Immature natural killer cell (primary cell): Measurements from ENCODE around the gene STRIP2. TPM values are rescaled to one million over a fixed set of nuclear protein-coding genes. Genes with fewer than 3 reads are reported as not detected.

Source experiments
- DNase-seq, 3 donors: peaks; one replicate each; pipeline ENCODE4 v3.0.0; 2022; ENCODE audit warnings: mixed read lengths in 1 of 3
- H3K27ac Mint-ChIP-seq, 6 donors: one replicate each; pipeline ENCODE4 v1.8.0; 2020; ENCODE audit warnings: mixed read lengths in 6 of 6, mild to moderate bottlenecking in 5 of 6, inconsistent platforms in 4 of 6, moderate library complexity in 3 of 6
- H3K27me3 Mint-ChIP-seq, 3 donors: one replicate each; pipeline ENCODE4 v1.8.0; 2020 to 2021; ENCODE audit warnings: low read depth in 3 of 3, mild to moderate bottlenecking in 3 of 3, mixed read lengths in 3 of 3, moderate library complexity in 3 of 3, inconsistent platforms in 1 of 3
- H3K36me3 Mint-ChIP-seq, 3 donors: one replicate each; pipeline ENCODE4 v1.8.0; 2020; ENCODE audit warnings: mixed read lengths in 3 of 3, inconsistent platforms in 2 of 3, mild to moderate bottlenecking in 2 of 3
- H3K4me1 Mint-ChIP-seq, 2 donors: one replicate each; pipeline ENCODE4 v1.8.0; 2020; ENCODE audit warnings: inconsistent platforms in 2 of 2, mild to moderate bottlenecking in 2 of 2, mixed read lengths in 2 of 2, moderate library complexity in 1 of 2
- H3K4me3 Mint-ChIP-seq, 5 donors: one replicate each; pipeline ENCODE4 v1.8.0; 2020; ENCODE audit warnings: mild to moderate bottlenecking in 5 of 5, mixed read lengths in 5 of 5, inconsistent platforms in 3 of 5, moderate library complexity in 3 of 5
- H3K9me3 Mint-ChIP-seq, 6 donors: one replicate each; pipeline ENCODE4 v1.8.0; 2020; ENCODE audit warnings: mild to moderate bottlenecking in 6 of 6, mixed read lengths in 6 of 6, inconsistent platforms in 4 of 6, moderate library complexity in 3 of 6
- polyA plus RNA-seq, 3 donors: library from polyadenylated mRNA; unstranded; fragments of 300-500 nt; fragmentation: Illumina TruSeq; gene quantifications; one replicate each; pipeline ENCODE4 v1.2.3, GENCODE V29; 2021

The STRIP2 gene
- polyA plus RNA-seq, 3 donors from 2014 or later = 0.25 TPM; not detected in 2

DNA sequence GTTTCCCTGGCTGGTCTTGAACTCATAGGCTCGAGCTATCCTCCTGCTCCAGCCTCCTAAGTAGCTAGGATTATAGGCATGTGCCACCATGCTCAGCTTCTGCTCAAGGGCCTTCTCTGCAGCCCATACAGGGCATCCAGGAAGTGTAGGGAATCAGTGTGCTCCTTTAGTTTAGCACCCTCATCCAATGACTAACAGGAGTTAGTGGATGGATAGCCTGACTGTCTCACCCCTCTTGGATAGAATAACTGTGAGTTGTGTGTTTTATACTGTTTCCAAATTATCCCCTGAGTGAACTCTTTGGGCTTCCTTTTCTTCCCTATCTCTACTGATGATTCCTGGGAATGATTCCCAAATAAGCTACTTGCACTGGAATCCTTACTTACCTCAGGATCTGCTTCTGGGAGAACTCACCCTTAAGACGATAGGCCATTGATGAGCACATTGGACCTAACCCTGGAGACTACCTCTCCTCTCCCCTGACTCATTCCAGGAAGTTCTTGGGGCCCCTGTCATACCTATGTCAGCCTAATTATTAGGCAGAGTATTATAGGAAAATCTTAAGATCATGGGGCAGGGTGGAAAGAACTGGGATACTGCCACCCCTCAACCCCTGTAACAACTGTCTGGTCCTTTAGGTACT lies 18.5 kb downstream of the STRIP2 start:
- no peak overlapping the region for H3K27ac Mint-ChIP-seq
- H3K36me3 Mint-ChIP-seq = peaks cover 8 to 16% (median 13%) of the 10 kb centered on the region in 3 donors
- DNase-seq = no peak
- H3K4me3 Mint-ChIP-seq = no peak overlapping the region
- H3K27me3 Mint-ChIP-seq = peaks cover 0 to 1% (median 0%) of the 10 kb centered on the region in 3 donors
- H3K4me1 Mint-ChIP-seq = no peaks in the 10 kb centered on the region
- H3K9me3 Mint-ChIP-seq = peaks cover 0 to 6% (median 4%) of the 10 kb centered on the region in 6 donors

- H3K4me3 Mint-ChIP-seq = no peak overlapping the region
- H3K4me1 Mint-ChIP-seq = no peaks in the 10 kb centered on the region
- peaks cover 0 to 1% (median 0%) of the 10 kb centered on the region in 3 donors for H3K27me3 Mint-ChIP-seq
- H3K36me3 Mint-ChIP-seq = peaks cover 6 to 12% (median 10%) of the 10 kb centered on the region in 3 donors
- no peak overlapping the region for H3K27ac Mint-ChIP-seq
- DNase-seq = no peak
- peaks cover 0 to 6% (median 3%) of the 10 kb centered on the region in 6 donors for H3K9me3 Mint-ChIP-seq
Measured at GRCh38 chr7:129453510-129454248, 19.4 kb downstream of the STRIP2 start.

- Mint-ChIP-seq H3K4me3 (no peak overlapping the region), H3K27ac (no peak overlapping the region), H3K4me1 (no peaks in the 10 kb centered on the region)
Measured at GRCh38 chr7:129454249-129454551, 20.0 kb downstream of the STRIP2 start.

GRCh38 chr7:129456421-129456820 lies 22.2 kb downstream of the STRIP2 start:
- peaks cover 0 to 2% (median 1%) of the 10 kb centered on the region in 3 donors for H3K27me3 Mint-ChIP-seq
- no peaks in the 10 kb centered on the region for H3K9me3 Mint-ChIP-seq
- no peaks in the 10 kb centered on the region for H3K36me3 Mint-ChIP-seq
- no peak overlapping the region for H3K27ac Mint-ChIP-seq
- H3K4me3 Mint-ChIP-seq = no peak overlapping the region
- H3K4me1 Mint-ChIP-seq = no peaks in the 10 kb centered on the region
- no peak for DNase-seq

More at GRCh38 chr7:129454249-129454551, 20.0 kb downstream of the STRIP2 start:
- H3K27me3 Mint-ChIP-seq = peaks cover 0 to 2% (median 1%) of the 10 kb centered on the region in 3 donors
- peaks cover under 1 to 7% (median 5%) of the 10 kb centered on the region in 3 donors for H3K36me3 Mint-ChIP-seq
- peaks cover 0 to 1% (median 0%) of the 10 kb centered on the region in 6 donors for H3K9me3 Mint-ChIP-seq
- DNase-seq = no peak

- no peak overlapping the region for H3K4me3 Mint-ChIP-seq
- H3K27ac Mint-ChIP-seq = no peak overlapping the region
- H3K36me3 Mint-ChIP-seq = no peaks in the 10 kb centered on the region
- no peaks in the 10 kb centered on the region for H3K4me1 Mint-ChIP-seq
- no peaks in the 10 kb centered on the region for H3K9me3 Mint-ChIP-seq
- DNase-seq = no peak
- H3K27me3 Mint-ChIP-seq = peaks cover 0 to 2% (median 1%) of the 10 kb centered on the region in 3 donors
Measured at GRCh38 chr7:129457101-129457500, 22.9 kb downstream of the STRIP2 start.

- Mint-ChIP-seq H3K27ac (no peak overlapping the region), H3K4me1 (no peaks in the 10 kb centered on the region), H3K9me3 (no peaks in the 10 kb centered on the region), H3K36me3 (no peaks in the 10 kb centered on the region), H3K27me3 (peaks cover 0 to 2% (median 1%) of the 10 kb centered on the region in 3 donors), H3K4me3 (no peak overlapping the region)
- DNase-seq = no peak
Measured at GRCh38 chr7:129458171-129458570, 23.9 kb downstream of the STRIP2 start.

DNA sequence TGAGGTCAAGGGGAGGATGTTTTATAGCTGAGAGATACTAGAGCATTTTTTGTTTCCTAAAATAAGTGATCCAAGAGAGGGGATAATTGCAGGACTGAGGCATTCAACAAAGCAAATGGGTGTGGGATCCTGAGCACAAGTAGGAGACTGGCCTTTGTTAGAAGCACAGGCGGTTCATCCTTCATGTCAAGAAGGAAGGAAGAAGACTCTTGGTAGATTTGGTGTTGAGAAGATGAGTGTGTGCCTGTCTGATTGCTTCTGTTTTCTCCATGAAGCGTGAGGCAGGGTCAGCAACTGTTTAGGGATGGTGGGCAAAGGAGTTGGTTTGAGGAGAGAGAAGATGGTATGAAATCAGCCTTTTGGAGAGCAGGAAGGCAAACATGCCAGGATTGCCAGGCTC lies 27.6 kb downstream of the STRIP2 start:
- Mint-ChIP-seq H3K27me3 (peaks cover 0 to 2% (median 0%) of the 10 kb centered on the region in 3 donors), H3K36me3 (no peaks in the 10 kb centered on the region), H3K27ac (no peak overlapping the region), H3K4me3 (no peak overlapping the region), H3K9me3 (no peaks in the 10 kb centered on the region), H3K4me1 (no peaks in the 10 kb centered on the region)
- DNase-seq = no peak

- no peak for DNase-seq
- Mint-ChIP-seq H3K27me3 (peaks cover 0 to 2% (median 0%) of the 10 kb centered on the region in 3 donors), H3K36me3 (no peaks in the 10 kb centered on the region), H3K9me3 (no peaks in the 10 kb centered on the region), H3K4me1 (no peaks in the 10 kb centered on the region), H3K27ac (no peak overlapping the region), H3K4me3 (no peak overlapping the region)
Measured at GRCh38 chr7:129462420-129462819, 28.2 kb downstream of the STRIP2 start.

DNA sequence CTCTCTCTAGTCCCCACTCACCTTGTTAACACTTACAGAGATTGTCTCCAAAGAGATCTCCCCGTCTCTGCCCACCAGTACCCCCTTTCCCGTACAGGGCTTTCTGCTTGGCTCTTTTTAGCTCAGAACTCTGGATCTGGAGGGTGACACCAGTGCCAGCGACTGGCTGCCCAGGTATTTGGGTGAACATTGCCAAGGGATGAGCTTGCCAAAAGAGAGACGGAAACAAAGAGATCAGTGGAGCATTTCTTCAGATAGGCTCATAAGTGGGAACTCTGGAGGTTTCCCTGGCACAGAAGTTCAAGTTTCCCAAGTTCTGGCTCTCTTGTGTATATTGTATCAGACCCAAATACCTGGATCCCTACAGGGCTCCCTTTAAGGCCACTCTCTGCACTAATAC lies 30.0 kb downstream of the STRIP2 start:
- Mint-ChIP-seq H3K4me1 (peaks cover 0 to 10% of the 10 kb centered on the region in 2 donors), H3K36me3 (no peaks in the 10 kb centered on the region), H3K27me3 (no peaks in the 10 kb centered on the region), H3K27ac (no peak overlapping the region), H3K4me3 (no peak overlapping the region), H3K9me3 (no peaks in the 10 kb centered on the region)
- DNase-seq = no peak

DNA sequence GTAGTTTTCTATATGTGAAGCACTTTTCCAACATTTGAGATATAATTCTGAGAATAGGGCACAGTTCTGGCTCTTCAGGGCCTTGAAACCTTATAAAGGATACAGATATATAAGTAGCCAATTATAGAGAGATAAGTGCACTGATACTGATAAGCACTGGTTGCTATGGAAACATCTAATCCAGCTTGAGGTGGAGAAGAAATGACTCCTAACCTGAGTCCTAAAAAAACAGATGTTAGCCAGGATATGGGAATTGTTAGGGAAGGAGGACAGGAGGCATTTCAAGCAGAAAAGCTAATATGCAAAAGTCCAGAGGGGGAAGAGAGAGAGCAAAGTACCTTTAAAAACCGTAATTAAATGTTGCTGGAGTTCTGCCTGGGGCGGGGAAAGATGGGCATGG lies 30.8 kb downstream of the STRIP2 start:
- Mint-ChIP-seq H3K4me3 (no peak overlapping the region), H3K4me1 (peaks cover 0 to 12% of the 10 kb centered on the region in 2 donors), H3K27me3 (no peaks in the 10 kb centered on the region), H3K9me3 (no peaks in the 10 kb centered on the region), H3K36me3 (no peaks in the 10 kb centered on the region), H3K27ac (peak overlapping the region in 1 of 6 donors; percentile 52)
- no peak for DNase-seq

DNA sequence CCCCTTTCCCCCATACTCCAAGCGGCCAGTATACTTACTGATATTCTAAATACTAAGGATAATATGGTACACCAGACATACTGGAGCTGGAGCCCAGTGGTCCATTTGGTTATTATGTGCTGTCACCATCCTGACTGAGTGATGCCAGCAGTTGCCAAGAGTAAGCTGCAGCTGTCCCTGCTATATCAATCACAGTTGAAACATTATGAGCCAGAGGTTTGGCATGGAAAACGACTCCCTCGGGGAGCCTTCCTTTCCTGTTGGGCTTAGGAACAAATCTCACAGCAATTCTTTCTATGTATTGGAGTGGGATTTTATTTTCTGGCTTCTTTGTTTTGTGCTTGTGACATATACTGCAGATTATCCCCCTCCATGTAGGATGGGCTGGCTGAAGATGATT lies 32.6 kb downstream of the STRIP2 start:
- DNase-seq = no peak
- Mint-ChIP-seq H3K36me3 (no peaks in the 10 kb centered on the region), H3K4me1 (peaks cover 0 to 12% of the 10 kb centered on the region in 2 donors), H3K4me3 (no peak overlapping the region), H3K27me3 (no peaks in the 10 kb centered on the region), H3K27ac (no peak overlapping the region), H3K9me3 (no peaks in the 10 kb centered on the region)

DNA sequence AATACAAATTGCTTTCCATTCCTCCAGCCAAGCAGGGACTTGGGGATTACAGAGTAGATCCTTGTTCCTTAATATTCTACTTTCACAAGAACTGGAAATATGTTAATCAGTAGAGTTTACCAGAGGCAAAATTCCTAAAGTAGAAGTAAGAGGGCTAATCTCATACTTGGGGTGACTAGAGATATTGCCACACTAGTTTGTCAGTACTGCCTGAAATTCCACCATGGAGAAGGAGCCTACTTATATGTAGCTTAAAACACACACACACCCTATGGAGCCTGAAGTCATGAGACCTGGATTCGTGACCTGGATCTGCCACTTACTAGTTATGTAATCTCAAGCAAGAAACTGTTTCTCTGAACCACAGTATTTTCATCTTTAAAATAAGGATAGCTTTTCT lies 33.9 kb downstream of the STRIP2 start:
- Mint-ChIP-seq H3K27ac (peak overlapping the region in 5 of 6 donors; percentile 13 to 94 (median 90)), H3K4me1 (peaks cover 0 to 12% of the 10 kb centered on the region in 2 donors), H3K27me3 (no peaks in the 10 kb centered on the region), H3K36me3 (no peaks in the 10 kb centered on the region), H3K9me3 (no peaks in the 10 kb centered on the region), H3K4me3 (peak overlapping the region in 3 of 5 donors; percentile 58 to 69 (median 64))
- DNase-seq = no peak

GRCh38 chr7:129468547-129468946 lies 34.3 kb downstream of the STRIP2 start:
- Mint-ChIP-seq H3K27me3 (no peaks in the 10 kb centered on the region), H3K36me3 (no peaks in the 10 kb centered on the region), H3K4me3 (peak overlapping the region in 4 of 5 donors; percentile 42 to 69 (median 61)), H3K9me3 (no peaks in the 10 kb centered on the region), H3K27ac (peak overlapping the region in 5 of 6 donors; percentile 13 to 94 (median 90)), H3K4me1 (peaks cover 0 to 12% of the 10 kb centered on the region in 2 donors)
- peak in 2 of 3 donors; percentile 22 to 45 for DNase-seq

DNA sequence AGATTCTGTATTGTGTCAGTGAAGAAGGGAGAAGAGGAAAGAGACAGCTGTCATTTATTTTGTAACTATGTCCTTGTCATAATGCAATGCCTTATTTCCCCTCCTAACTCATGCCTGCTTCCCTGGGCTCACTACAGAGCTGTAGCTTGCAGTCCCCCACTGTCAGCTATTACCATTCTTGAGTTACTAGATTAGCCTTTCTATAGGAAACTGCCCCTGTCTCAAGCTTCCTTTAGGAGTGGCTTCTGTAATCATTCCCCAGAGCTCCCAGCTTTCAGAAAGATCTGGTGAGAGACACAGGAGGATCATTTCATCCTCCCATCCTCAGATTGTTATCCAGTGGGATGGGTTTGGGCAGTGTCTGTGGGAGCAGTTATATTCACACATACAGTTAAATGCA lies 35.7 kb downstream of the STRIP2 start:
- Mint-ChIP-seq H3K4me3 (no peak overlapping the region), H3K36me3 (no peaks in the 10 kb centered on the region), H3K27me3 (no peaks in the 10 kb centered on the region), H3K27ac (no peak overlapping the region), H3K9me3 (no peaks in the 10 kb centered on the region), H3K4me1 (peaks cover 0 to 12% of the 10 kb centered on the region in 2 donors)
- DNase-seq = no peak
